Stomach (tissue), 4 donors: ENCODE results near the gene IGHMBP2.

Experiments used
- POLR2A ChIP-seq, 4 donors: fragments of 450-650 bp; IDR thresholded peaks; one replicate each; pipeline ENCODE4 v1.6.1; 2016; ENCODE audit warnings: antibody characterized with exemption in 4 of 4, control low read depth in 2 of 4, mild to moderate bottlenecking in 1 of 4, moderate library complexity in 1 of 4
- POLR2AphosphoS5 ChIP-seq, 3 donors: sonication (generic); formaldehyde crosslinking; IDR thresholded peaks; one replicate each; pipeline ENCODE4 v1.6.1; 2016; ENCODE audit warnings: antibody characterized with exemption in 3 of 3
- TF ChIP-seq, protein P1 (sequence below), 7 experiments: fragments of 450-650 bp in 4 of 7; fragments of 200-600 bp in 3 of 7; sonication (generic) in 3 of 7; IDR thresholded peaks; one replicate each; pipeline ENCODE4 v1.5.1; 2016 to 2019; ENCODE audit warnings: antibody characterized with exemption in 7 of 7, control low read depth in 2 of 7, mild to moderate bottlenecking in 1 of 7

DNA sequence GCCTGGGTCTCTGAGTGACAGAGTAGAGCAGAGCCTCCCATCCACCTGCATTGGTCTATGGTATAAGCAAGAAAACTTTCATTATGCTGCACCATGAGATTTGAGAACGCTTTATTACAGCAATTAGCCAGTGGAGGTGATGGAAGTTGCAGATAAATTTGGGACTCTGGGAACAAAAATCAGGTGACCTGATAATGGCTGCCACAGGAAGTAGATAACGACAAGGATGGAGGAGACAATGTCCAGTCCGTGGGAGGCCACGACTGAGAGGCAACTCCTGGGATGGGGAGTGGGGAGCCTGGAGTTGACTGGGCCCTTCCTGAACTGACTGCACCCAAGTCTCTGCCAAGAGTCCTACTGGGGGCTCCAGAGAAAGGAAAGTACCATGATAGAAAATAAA lies 72.4 kb downstream of the IGHMBP2 start:
- no peak for TF ChIP-seq POLR2AphosphoS5 (IDR thresholded peaks at IDR 0.05)
- TF ChIP-seq, protein P1, sequence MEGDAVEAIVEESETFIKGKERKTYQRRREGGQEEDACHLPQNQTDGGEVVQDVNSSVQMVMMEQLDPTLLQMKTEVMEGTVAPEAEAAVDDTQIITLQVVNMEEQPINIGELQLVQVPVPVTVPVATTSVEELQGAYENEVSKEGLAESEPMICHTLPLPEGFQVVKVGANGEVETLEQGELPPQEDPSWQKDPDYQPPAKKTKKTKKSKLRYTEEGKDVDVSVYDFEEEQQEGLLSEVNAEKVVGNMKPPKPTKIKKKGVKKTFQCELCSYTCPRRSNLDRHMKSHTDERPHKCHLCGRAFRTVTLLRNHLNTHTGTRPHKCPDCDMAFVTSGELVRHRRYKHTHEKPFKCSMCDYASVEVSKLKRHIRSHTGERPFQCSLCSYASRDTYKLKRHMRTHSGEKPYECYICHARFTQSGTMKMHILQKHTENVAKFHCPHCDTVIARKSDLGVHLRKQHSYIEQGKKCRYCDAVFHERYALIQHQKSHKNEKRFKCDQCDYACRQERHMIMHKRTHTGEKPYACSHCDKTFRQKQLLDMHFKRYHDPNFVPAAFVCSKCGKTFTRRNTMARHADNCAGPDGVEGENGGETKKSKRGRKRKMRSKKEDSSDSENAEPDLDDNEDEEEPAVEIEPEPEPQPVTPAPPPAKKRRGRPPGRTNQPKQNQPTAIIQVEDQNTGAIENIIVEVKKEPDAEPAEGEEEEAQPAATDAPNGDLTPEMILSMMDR (IDR thresholded peaks at IDR 0.05), result no peak
- TF ChIP-seq POLR2A (IDR thresholded peaks at IDR 0.05), result no peak
